Measurements from ENCODE around the gene RNF150. TPM values are rescaled to one million over a fixed set of nuclear protein-coding genes. Genes with fewer than 3 reads are reported as not detected.

The RNF150 gene
- total and polyA plus RNA-seq, 2 of the 8 experiments (the other 6 are each of a cell fraction or from before 2014, with no cell fraction given): 3.4 to 4.8 TPM

GRCh38 chr4:140904904-140905303 is 228.4 kb downstream of the RNF150 start:
- H3K4me2 ChIP-seq (ENCODE audit: insufficient read depth in 1 of 2, low read depth in 2 of 2, low read length in 2 of 2): no peak overlapping the region
- no peak overlapping the region for H2BK12ac ChIP-seq (ENCODE audit: low read depth, low read length)
- H3K9ac ChIP-seq (replicated peaks in 1 of 4; ENCODE audit: extremely low read depth in 1 of 4, low read depth in 3 of 4, low read length in 3 of 4): no peak overlapping the region
- peaks cover 0 to 1% (median 0%) of the 10 kb centered on the region in 4 experiments; a peak in 1 of 7 replicates for H3K27me3 ChIP-seq (replicated peaks in 1 of 4; ENCODE audit: control insufficient read depth in 3 of 4, extremely low read depth in 1 of 4, insufficient read depth in 3 of 4, low read length in 3 of 4)
- H3K36me3 ChIP-seq (ENCODE audit: control insufficient read depth in 2 of 4, insufficient read depth in 4 of 4, low read length in 3 of 4): no peaks in the 10 kb centered on the region
- H2BK15ac ChIP-seq (ENCODE audit: low read length): no peak overlapping the region
- no peak overlapping the region for H3K56ac ChIP-seq (replicated peaks; ENCODE audit: insufficient read length, low read depth, low read length)
- no peak overlapping the region for H3K4me3 ChIP-seq (ENCODE audit: extremely low read depth in 1 of 4, insufficient read depth in 2 of 4, low read depth in 3 of 4, low read length in 4 of 4)
- no peak overlapping the region for H3K18ac ChIP-seq (ENCODE audit: extremely low read depth, low read length)
- H3K23me2 ChIP-seq (ENCODE audit: low read depth, low read length): no peaks in the 10 kb centered on the region
- H3K23ac ChIP-seq (ENCODE audit: insufficient read length): no peak overlapping the region
- H4K8ac ChIP-seq (ENCODE audit: extremely low read depth, insufficient read depth, low read length): no peak overlapping the region
- DNase-seq (ENCODE audit: low read depth in 1 of 2, low spot score in 2 of 2): no peak
- no peak overlapping the region for H2AK5ac ChIP-seq (ENCODE audit: low read depth, low read length)
- FAIRE-seq: no peak
- POLR2A ChIA-PET (ENCODE audit: partially characterized antibody): no interaction called here
- no peak overlapping the region for H2AFZ ChIP-seq (ENCODE audit: low read length)
- CTCF ChIA-PET (ENCODE audit: partially characterized antibody): no interaction called here
- no peaks in the 10 kb centered on the region for H3K79me1 ChIP-seq (ENCODE audit: low read depth, low read length)
- H4K20me1 ChIP-seq (replicated peaks in 1 of 2; ENCODE audit: control insufficient read depth in 1 of 2, insufficient read depth in 2 of 2, low read length in 2 of 2): no peaks in the 10 kb centered on the region
- no peak overlapping the region for H3K14ac ChIP-seq (ENCODE audit: insufficient read length)
- H3K4me1 ChIP-seq (replicated peaks in 1 of 4; ENCODE audit: control insufficient read depth in 3 of 4, insufficient read depth in 4 of 4, low read length in 3 of 4): no peaks in the 10 kb centered on the region
- H2BK5ac ChIP-seq (ENCODE audit: low read depth, low read length): no peak overlapping the region
- H2BK20ac ChIP-seq (ENCODE audit: low read length): no peak overlapping the region
- H3K9me3 ChIP-seq (ENCODE audit: insufficient read depth in 2 of 2, low read depth in 1 of 2, low read length in 1 of 2): no peaks in the 10 kb centered on the region
- no peak overlapping the region for H4K91ac ChIP-seq (replicated peaks; ENCODE audit: insufficient read length, low read length)
- H2BK120ac ChIP-seq (replicated peaks; ENCODE audit: low read depth, low read length): no peak overlapping the region
- no peak overlapping the region for H3K27ac ChIP-seq (ENCODE audit: low read depth, low read length)
- H4K5ac ChIP-seq (ENCODE audit: insufficient read length, low read depth, low read length): no peak overlapping the region
- 87% methylated on average over 2 of the region's 2 CpGs; no CpG with 5 or more reads in 1 of the 2 experiments for WGBS, 2 experiments (ENCODE audit: extremely low coverage in 1 of 2, insufficient coverage in 1 of 2, insufficient read length in 1 of 2, insufficient replicate concordance in 2 of 2, low coverage in 1 of 2, low lambda C conversion rate in 2 of 2, missing lambda C conversion rate in 1 of 2)
- H3K79me2 ChIP-seq (ENCODE audit: control insufficient read depth in 1 of 2, insufficient read depth in 2 of 2, low read length in 2 of 2): no peaks in the 10 kb centered on the region
- H3K4ac ChIP-seq (replicated peaks; ENCODE audit: insufficient read length, low read depth, low read length): no peak overlapping the region
- TF ChIP-seq, protein P1, sequence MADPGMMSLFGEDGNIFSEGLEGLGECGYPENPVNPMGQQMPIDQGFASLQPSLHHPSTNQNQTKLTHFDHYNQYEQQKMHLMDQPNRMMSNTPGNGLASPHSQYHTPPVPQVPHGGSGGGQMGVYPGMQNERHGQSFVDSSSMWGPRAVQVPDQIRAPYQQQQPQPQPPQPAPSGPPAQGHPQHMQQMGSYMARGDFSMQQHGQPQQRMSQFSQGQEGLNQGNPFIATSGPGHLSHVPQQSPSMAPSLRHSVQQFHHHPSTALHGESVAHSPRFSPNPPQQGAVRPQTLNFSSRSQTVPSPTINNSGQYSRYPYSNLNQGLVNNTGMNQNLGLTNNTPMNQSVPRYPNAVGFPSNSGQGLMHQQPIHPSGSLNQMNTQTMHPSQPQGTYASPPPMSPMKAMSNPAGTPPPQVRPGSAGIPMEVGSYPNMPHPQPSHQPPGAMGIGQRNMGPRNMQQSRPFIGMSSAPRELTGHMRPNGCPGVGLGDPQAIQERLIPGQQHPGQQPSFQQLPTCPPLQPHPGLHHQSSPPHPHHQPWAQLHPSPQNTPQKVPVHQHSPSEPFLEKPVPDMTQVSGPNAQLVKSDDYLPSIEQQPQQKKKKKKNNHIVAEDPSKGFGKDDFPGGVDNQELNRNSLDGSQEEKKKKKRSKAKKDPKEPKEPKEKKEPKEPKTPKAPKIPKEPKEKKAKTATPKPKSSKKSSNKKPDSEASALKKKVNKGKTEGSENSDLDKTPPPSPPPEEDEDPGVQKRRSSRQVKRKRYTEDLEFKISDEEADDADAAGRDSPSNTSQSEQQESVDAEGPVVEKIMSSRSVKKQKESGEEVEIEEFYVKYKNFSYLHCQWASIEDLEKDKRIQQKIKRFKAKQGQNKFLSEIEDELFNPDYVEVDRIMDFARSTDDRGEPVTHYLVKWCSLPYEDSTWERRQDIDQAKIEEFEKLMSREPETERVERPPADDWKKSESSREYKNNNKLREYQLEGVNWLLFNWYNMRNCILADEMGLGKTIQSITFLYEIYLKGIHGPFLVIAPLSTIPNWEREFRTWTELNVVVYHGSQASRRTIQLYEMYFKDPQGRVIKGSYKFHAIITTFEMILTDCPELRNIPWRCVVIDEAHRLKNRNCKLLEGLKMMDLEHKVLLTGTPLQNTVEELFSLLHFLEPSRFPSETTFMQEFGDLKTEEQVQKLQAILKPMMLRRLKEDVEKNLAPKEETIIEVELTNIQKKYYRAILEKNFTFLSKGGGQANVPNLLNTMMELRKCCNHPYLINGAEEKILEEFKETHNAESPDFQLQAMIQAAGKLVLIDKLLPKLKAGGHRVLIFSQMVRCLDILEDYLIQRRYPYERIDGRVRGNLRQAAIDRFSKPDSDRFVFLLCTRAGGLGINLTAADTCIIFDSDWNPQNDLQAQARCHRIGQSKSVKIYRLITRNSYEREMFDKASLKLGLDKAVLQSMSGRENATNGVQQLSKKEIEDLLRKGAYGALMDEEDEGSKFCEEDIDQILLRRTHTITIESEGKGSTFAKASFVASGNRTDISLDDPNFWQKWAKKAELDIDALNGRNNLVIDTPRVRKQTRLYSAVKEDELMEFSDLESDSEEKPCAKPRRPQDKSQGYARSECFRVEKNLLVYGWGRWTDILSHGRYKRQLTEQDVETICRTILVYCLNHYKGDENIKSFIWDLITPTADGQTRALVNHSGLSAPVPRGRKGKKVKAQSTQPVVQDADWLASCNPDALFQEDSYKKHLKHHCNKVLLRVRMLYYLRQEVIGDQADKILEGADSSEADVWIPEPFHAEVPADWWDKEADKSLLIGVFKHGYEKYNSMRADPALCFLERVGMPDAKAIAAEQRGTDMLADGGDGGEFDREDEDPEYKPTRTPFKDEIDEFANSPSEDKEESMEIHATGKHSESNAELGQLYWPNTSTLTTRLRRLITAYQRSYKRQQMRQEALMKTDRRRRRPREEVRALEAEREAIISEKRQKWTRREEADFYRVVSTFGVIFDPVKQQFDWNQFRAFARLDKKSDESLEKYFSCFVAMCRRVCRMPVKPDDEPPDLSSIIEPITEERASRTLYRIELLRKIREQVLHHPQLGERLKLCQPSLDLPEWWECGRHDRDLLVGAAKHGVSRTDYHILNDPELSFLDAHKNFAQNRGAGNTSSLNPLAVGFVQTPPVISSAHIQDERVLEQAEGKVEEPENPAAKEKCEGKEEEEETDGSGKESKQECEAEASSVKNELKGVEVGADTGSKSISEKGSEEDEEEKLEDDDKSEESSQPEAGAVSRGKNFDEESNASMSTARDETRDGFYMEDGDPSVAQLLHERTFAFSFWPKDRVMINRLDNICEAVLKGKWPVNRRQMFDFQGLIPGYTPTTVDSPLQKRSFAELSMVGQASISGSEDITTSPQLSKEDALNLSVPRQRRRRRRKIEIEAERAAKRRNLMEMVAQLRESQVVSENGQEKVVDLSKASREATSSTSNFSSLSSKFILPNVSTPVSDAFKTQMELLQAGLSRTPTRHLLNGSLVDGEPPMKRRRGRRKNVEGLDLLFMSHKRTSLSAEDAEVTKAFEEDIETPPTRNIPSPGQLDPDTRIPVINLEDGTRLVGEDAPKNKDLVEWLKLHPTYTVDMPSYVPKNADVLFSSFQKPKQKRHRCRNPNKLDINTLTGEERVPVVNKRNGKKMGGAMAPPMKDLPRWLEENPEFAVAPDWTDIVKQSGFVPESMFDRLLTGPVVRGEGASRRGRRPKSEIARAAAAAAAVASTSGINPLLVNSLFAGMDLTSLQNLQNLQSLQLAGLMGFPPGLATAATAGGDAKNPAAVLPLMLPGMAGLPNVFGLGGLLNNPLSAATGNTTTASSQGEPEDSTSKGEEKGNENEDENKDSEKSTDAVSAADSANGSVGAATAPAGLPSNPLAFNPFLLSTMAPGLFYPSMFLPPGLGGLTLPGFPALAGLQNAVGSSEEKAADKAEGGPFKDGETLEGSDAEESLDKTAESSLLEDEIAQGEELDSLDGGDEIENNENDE (IDR thresholded peaks at IDR 0.05; ENCODE audit: insufficient replicate concordance, low read length): no peak

Data from H1 (cell line).